ENCODE measurements around the gene ETV3. TPM values are rescaled to one million over a fixed set of nuclear protein-coding genes. Genes with fewer than 3 reads are reported as not detected.

Gene ETV3
- total RNA-seq, 1 experiment from 2014 or later, result 26.2 TPM

DNA sequence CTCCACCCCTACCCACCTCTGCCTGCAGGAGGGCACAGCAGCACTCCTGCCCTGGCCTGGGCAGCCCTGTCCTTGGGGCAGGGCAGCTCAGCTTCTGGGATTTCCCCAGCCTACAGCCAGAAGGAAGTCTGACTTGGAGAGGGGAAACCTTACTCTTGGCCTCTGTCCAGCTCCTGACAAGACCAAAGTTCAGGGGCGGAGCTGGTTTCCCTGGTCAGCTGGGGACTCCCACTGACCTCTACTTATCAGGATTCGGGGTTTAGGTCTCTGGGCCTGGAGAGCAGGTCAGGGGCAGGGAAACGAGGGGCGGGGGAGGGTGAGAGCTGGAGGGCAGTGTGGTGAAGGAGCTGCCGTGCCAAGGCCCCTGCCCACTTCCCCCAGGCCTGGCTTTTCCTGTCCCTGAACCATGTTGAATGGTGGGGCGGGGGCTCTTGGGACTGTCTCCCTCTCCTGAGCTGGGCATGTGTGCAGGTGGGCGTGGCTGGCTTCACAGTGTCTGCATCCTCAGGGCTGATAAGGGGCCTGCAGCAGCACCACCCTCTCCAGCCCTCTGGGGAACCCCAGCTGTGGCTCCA lies 16.8 kb upstream of the ETV3 start:
- H3K9me2 ChIP-seq (ENCODE audit: insufficient read depth), result no peaks in the 10 kb centered on the region
- H3K36me3 ChIP-seq (ENCODE audit: low read depth), result no peaks in the 10 kb centered on the region
- no peaks in the 10 kb centered on the region for H3K9me3 ChIP-seq (ENCODE audit: insufficient read depth, low read depth)
- 0 out of 2 replicates have a peak, but pooled peaks cover 5% of the 10 kb centered on the region for H3K27me3 ChIP-seq (ENCODE audit: insufficient read depth, low read depth)
- intact Hi-C loops (cut with micrococcal nuclease; ENCODE audit: unreplicated experiment), result loop anchor here (2.0 to 10.0 kb wide), 3 partner anchors 22 to 263 kb away; partner anchors contain the start of genes LRRC71 and PEAR1
- no peak overlapping the region for H2AFZ ChIP-seq
- CTCF ChIA-PET, result interaction anchor here (0.5 to 3.8 kb wide), 10 partner anchors 14 to 362 kb away, joined by 3 to 60 read pairs (median 7); partner anchors contain the start of gene ETV3
- H3K27ac ChIP-seq, result 0 out of 2 replicates have a peak overlapping the region, but pooled peaks have one; percentile 14
- no peaks in the 10 kb centered on the region for H4K20me1 ChIP-seq (ENCODE audit: insufficient read depth)
- peaks cover 33% of the 10 kb centered on the region for H3K4me1 ChIP-seq (replicated peaks; ENCODE audit: insufficient read depth)
- BruUV-seq (replicated peaks), result no TSS peak
- DNase-seq, result peak; percentile 66 to 78
- H3K79me2 ChIP-seq (ENCODE audit: low read depth), result no peaks in the 10 kb centered on the region
- no peak overlapping the region for H3K4me3 ChIP-seq
- POLR2A ChIA-PET (ENCODE audit: unreplicated experiment), result interaction anchor here (0.6 to 0.7 kb wide), 3 partner anchors 33 to 407 kb away, joined by 4 to 24 read pairs (median 7); no protein-coding TSS in a partner anchor
- TF ChIP-seq EZH2 (IDR thresholded peaks at IDR 0.05; ENCODE audit: low read depth), result no peak
- TF ChIP-seq CTCF (conservative IDR thresholded peaks at IDR 0.05), result no peak
- peaks cover 5% of the 10 kb centered on the region; the same call in 1 of the 2 replicates for H3F3A ChIP-seq (ENCODE audit: insufficient read depth, low read depth)
- peak overlapping the region; percentile 74 for H3K4me2 ChIP-seq

GRCh38 chr1:157154291-157154690 lies 16.1 kb upstream of the ETV3 start:
- Histone ChIP-seq H3K4me1 (replicated peaks; ENCODE audit: insufficient read depth) (peaks cover 33% of the 10 kb centered on the region), H3K9me3 (ENCODE audit: insufficient read depth, low read depth) (no peaks in the 10 kb centered on the region), H3K4me3 (no peak overlapping the region), H3K27me3 (ENCODE audit: insufficient read depth, low read depth) (0 out of 2 replicates have a peak, but pooled peaks cover 5% of the 10 kb centered on the region), H3K9me2 (ENCODE audit: insufficient read depth) (no peaks in the 10 kb centered on the region), H3K27ac (0 out of 2 replicates have a peak overlapping the region, but pooled peaks have one; percentile 14), H3K79me2 (ENCODE audit: low read depth) (no peaks in the 10 kb centered on the region), H2AFZ (no peak overlapping the region), H4K20me1 (ENCODE audit: insufficient read depth) (no peaks in the 10 kb centered on the region), H3K36me3 (ENCODE audit: low read depth) (no peaks in the 10 kb centered on the region), H3K4me2 (peak overlapping the region; percentile 74), H3F3A (ENCODE audit: insufficient read depth, low read depth) (peaks cover 5% of the 10 kb centered on the region; the same call in 1 of the 2 replicates)
- TF ChIP-seq EZH2 (IDR thresholded peaks at IDR 0.05; ENCODE audit: low read depth) (no peak), CTCF (conservative IDR thresholded peaks at IDR 0.05) (no peak)
- POLR2A ChIA-PET (ENCODE audit: unreplicated experiment), result interaction anchor here (0.6 kb wide), 1 partner anchor 407 kb away, joined by 7 read pairs; no protein-coding TSS in a partner anchor
- intact Hi-C loops (cut with micrococcal nuclease; ENCODE audit: unreplicated experiment), result loop anchor here (2.0 to 10.0 kb wide), 2 partner anchors 21 to 229 kb away; partner anchors contain the start of gene LRRC71
- BruUV-seq (replicated peaks), result no TSS peak
- CTCF ChIA-PET, result interaction anchor here (0.5 to 3.8 kb wide), 5 partner anchors 17 to 361 kb away, joined by 5 to 60 read pairs (median 7); no protein-coding TSS in a partner anchor
- peak in 1 of 2 experiments; percentile 28 for DNase-seq

GRCh38 chr1:157153746-157154145 lies 15.6 kb upstream of the ETV3 start:
- Histone ChIP-seq H3K27me3 (ENCODE audit: insufficient read depth, low read depth) (0 out of 2 replicates have a peak, but pooled peaks cover 5% of the 10 kb centered on the region), H3K9me2 (ENCODE audit: insufficient read depth) (no peaks in the 10 kb centered on the region), H3K4me1 (replicated peaks; ENCODE audit: insufficient read depth) (peaks cover 34% of the 10 kb centered on the region), H3K9me3 (ENCODE audit: insufficient read depth, low read depth) (no peaks in the 10 kb centered on the region), H3K27ac (no peak overlapping the region), H3K4me2 (peak overlapping the region; percentile 74), H3K79me2 (ENCODE audit: low read depth) (no peaks in the 10 kb centered on the region), H3F3A (ENCODE audit: insufficient read depth, low read depth) (peaks cover 5% of the 10 kb centered on the region; the same call in 1 of the 2 replicates), H4K20me1 (ENCODE audit: insufficient read depth) (no peaks in the 10 kb centered on the region), H2AFZ (no peak overlapping the region), H3K4me3 (no peak overlapping the region), H3K36me3 (ENCODE audit: low read depth) (no peaks in the 10 kb centered on the region)
- BruUV-seq (replicated peaks), result no TSS peak
- intact Hi-C loops (cut with micrococcal nuclease; ENCODE audit: unreplicated experiment), result loop anchor here (2.0 to 10.0 kb wide), 2 partner anchors 21 to 229 kb away; partner anchors contain the start of gene LRRC71
- CTCF ChIA-PET, result interaction anchor here (1.9 kb wide), 1 partner anchor 16 kb away, joined by 7 read pairs; no protein-coding TSS in a partner anchor
- no peak for TF ChIP-seq EZH2 (IDR thresholded peaks at IDR 0.05; ENCODE audit: low read depth)
- POLR2A ChIA-PET (ENCODE audit: unreplicated experiment), result no interaction called here
- DNase-seq, result peak in 1 of 2 experiments; percentile 6
